Measurements from ENCODE around the gene KCNH2. TPM values are rescaled to one million over a fixed set of nuclear protein-coding genes. Genes with fewer than 3 reads are reported as not detected.

KCNH2 gene
- total and polyA plus RNA-seq, 4 donors, result 0.43 to 2.0 (median 1.3) TPM

DNA sequence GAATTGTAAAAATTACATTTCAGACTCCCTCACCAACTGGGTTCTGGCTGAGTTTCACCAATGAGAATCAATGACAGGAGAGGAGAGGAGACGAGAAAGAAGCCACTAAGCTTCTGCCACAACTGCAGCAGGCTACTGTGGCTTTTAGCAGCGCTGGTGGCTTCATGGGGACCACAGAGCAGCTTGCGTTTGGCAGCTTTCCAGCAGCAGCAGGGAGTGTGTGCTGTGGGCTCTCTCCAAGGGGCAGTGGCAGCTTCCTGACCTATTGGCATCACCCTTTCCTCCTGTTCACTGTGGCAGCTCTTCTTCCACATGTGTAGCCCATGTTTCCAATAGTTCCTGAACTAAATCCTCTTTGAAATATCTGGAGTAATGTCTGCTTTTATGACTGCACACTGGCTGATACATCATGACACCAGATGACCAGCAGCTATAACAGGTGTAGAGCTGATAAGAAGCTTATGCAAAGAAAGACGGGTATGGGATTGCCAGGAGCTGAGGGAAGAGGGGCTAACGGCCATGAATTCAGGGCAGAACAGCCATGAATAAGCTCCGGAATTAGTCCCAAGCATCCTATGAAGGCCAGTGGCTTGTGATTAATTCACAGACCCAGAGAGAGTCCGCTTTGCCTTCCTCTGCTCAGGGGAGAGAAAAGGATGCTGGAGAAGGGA, 46.8 kb downstream of the KCNH2 start:
- ATAC-seq (ENCODE audit: insufficient read depth, low FRiP score), result no peak
- H3K9ac ChIP-seq (ENCODE audit: insufficient read depth in 1 of 2, low read length in 2 of 2), result no peak overlapping the region
- TF ChIP-seq, protein P1, sequence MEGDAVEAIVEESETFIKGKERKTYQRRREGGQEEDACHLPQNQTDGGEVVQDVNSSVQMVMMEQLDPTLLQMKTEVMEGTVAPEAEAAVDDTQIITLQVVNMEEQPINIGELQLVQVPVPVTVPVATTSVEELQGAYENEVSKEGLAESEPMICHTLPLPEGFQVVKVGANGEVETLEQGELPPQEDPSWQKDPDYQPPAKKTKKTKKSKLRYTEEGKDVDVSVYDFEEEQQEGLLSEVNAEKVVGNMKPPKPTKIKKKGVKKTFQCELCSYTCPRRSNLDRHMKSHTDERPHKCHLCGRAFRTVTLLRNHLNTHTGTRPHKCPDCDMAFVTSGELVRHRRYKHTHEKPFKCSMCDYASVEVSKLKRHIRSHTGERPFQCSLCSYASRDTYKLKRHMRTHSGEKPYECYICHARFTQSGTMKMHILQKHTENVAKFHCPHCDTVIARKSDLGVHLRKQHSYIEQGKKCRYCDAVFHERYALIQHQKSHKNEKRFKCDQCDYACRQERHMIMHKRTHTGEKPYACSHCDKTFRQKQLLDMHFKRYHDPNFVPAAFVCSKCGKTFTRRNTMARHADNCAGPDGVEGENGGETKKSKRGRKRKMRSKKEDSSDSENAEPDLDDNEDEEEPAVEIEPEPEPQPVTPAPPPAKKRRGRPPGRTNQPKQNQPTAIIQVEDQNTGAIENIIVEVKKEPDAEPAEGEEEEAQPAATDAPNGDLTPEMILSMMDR (IDR thresholded peaks at IDR 0.05; ENCODE audit: control extremely low read depth, extremely low read depth), result no peak

DNA sequence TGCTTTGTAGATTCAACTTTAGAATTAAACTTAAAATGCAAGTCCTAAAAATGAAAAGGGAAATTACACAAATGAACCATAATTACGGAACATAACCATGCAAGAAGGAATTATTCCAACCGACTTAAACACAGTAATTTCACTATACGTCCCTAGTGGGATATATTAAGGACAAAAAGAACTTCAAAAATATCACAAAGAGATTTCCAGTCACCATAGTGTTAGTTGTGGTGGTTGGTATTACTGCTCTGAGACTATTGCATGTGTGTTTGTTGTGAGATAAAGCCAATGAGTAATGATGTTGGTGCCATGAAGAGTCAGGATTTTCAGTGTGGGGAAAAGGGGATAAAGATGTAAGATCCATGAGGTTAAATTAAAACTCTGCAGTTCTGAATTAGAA, 49.6 kb downstream of the KCNH2 start:
- no peaks in the 10 kb centered on the region for H3K36me3 ChIP-seq (ENCODE audit: control insufficient read depth in 4 of 4, insufficient read depth in 4 of 4, low read length in 4 of 4)
- H3K9me3 ChIP-seq (ENCODE audit: control insufficient read depth in 4 of 4, insufficient read depth in 3 of 4, low read length in 3 of 4), result peaks cover 0 to 2% (median 0%) of the 10 kb centered on the region in 4 donors
- TF ChIP-seq, protein P1 (IDR thresholded peaks at IDR 0.05; ENCODE audit: control extremely low read depth, extremely low read depth), result no peak
- no peak overlapping the region for H3K9ac ChIP-seq (ENCODE audit: insufficient read depth in 1 of 2, low read length in 2 of 2)
- no peaks in the 10 kb centered on the region for H3K27me3 ChIP-seq (ENCODE audit: control insufficient read depth in 3 of 3, insufficient read depth in 3 of 3, low read length in 2 of 3)
- ATAC-seq (ENCODE audit: insufficient read depth, low FRiP score) (no peak), DNase-seq (no peak)
- 77 to 89% methylated on average over 3 of the region's 3 CpGs for WGBS, 2 donors
- peaks cover 0 to 4% (median 0%) of the 10 kb centered on the region in 5 donors for H3K4me1 ChIP-seq (ENCODE audit: control insufficient read depth in 5 of 5, insufficient read depth in 5 of 5, low read length in 5 of 5)
- H3K4me3 ChIP-seq, result no peak overlapping the region
- H3K27ac ChIP-seq (ENCODE audit: low read depth in 1 of 2, low read length in 1 of 2), result no peak overlapping the region

More for the DNA sequence above, 46.8 kb downstream of the KCNH2 start:
- peaks cover 0 to 2% (median 0%) of the 10 kb centered on the region in 4 donors for H3K9me3 ChIP-seq (ENCODE audit: control insufficient read depth in 4 of 4, insufficient read depth in 3 of 4, low read length in 3 of 4)
- no peak overlapping the region for H3K27ac ChIP-seq (ENCODE audit: low read depth in 1 of 2, low read length in 1 of 2)
- 49 to 50% methylated on average over 7 of the region's 7 CpGs for WGBS, 2 donors
- peaks cover 0 to 4% (median 0%) of the 10 kb centered on the region in 5 donors for H3K4me1 ChIP-seq (ENCODE audit: control insufficient read depth in 5 of 5, insufficient read depth in 5 of 5, low read length in 5 of 5)
- no peaks in the 10 kb centered on the region for H3K27me3 ChIP-seq (ENCODE audit: control insufficient read depth in 3 of 3, insufficient read depth in 3 of 3, low read length in 2 of 3)
- no peak overlapping the region for H3K4me3 ChIP-seq
- no peak for DNase-seq
- H3K36me3 ChIP-seq (ENCODE audit: control insufficient read depth in 4 of 4, insufficient read depth in 4 of 4, low read length in 4 of 4), result no peaks in the 10 kb centered on the region

- peaks cover 0 to 2% (median 0%) of the 10 kb centered on the region in 4 donors for H3K9me3 ChIP-seq (ENCODE audit: control insufficient read depth in 4 of 4, insufficient read depth in 3 of 4, low read length in 3 of 4)
- ATAC-seq (ENCODE audit: insufficient read depth, low FRiP score), result no peak
- no peak overlapping the region for H3K27ac ChIP-seq (ENCODE audit: low read depth in 1 of 2, low read length in 1 of 2)
- peak in 2 of 3 donors; percentile 47 to 48 for DNase-seq
- no peak overlapping the region for H3K4me3 ChIP-seq
- TF ChIP-seq, protein P1 (IDR thresholded peaks at IDR 0.05; ENCODE audit: control extremely low read depth, extremely low read depth), result no peak
- H3K36me3 ChIP-seq (ENCODE audit: control insufficient read depth in 4 of 4, insufficient read depth in 4 of 4, low read length in 4 of 4), result no peaks in the 10 kb centered on the region
- H3K27me3 ChIP-seq (ENCODE audit: control insufficient read depth in 3 of 3, insufficient read depth in 3 of 3, low read length in 2 of 3), result no peaks in the 10 kb centered on the region
- 34 to 51% methylated on average over 4 of the region's 4 CpGs for WGBS, 2 donors
- peaks cover 0 to 6% (median 0%) of the 10 kb centered on the region in 5 donors for H3K4me1 ChIP-seq (ENCODE audit: control insufficient read depth in 5 of 5, insufficient read depth in 5 of 5, low read length in 5 of 5)
- no peak overlapping the region for H3K9ac ChIP-seq (ENCODE audit: insufficient read depth in 1 of 2, low read length in 2 of 2)
Measured at GRCh38 chr7:150927956-150928344, 50.2 kb downstream of the KCNH2 start.

Measured in lung (tissue), 12 donors.